Activated CD4-positive, CD25-positive, alpha-beta regulatory T cell treated with anti-CD3 and anti-CD28 coated beads, Interleukin-2, amount 50 U/mL, for 72 hours (primary cell): ENCODE results near the gene DUSP22.

ENCODE experiments used
- DNase-seq: peaks from one replicate; pipeline ENCODE4 v3.0.0; 2021

The DUSP22 gene

DNA sequence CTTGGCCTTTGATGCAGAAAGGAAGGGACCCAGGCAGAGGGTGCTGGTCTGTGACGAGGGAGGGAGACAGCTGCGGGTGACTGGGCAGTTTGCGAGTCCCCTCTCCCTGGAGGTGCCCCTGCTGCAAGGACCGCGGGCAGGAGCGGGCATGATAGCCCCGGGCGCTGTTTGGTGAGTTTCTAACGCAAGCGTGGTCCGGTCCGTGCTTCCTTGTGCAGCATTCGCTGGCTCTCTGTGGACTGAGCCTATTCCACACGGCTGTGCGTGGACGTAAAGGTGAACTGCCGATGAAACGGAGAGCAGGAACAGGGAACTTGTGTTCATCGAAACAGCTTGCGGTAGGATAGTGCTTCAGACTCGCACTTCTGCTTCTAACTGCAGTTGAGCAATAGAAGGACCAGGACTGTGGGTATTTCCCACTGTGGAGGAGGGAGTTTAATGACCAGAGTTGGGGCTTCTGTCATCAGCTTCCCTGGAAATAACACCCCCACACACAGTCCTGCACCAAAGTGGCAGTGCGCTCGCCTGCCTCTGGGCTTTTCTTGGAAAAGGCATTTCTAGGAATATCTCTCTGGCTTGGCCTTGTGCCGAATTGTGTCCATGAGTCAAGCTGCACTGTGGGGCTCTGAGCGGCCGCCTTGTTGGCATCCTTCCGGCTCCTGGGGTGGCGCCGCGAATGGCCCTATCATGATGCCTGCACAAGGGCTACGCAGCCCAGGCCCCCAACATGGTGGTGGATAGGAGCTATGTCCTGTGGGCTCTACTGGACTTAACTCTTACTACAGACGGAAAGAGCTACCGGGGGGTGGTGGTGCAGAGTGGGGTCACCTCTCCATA, 48.9 kb downstream of the DUSP22 start:
- no peak for DNase-seq

DNA sequence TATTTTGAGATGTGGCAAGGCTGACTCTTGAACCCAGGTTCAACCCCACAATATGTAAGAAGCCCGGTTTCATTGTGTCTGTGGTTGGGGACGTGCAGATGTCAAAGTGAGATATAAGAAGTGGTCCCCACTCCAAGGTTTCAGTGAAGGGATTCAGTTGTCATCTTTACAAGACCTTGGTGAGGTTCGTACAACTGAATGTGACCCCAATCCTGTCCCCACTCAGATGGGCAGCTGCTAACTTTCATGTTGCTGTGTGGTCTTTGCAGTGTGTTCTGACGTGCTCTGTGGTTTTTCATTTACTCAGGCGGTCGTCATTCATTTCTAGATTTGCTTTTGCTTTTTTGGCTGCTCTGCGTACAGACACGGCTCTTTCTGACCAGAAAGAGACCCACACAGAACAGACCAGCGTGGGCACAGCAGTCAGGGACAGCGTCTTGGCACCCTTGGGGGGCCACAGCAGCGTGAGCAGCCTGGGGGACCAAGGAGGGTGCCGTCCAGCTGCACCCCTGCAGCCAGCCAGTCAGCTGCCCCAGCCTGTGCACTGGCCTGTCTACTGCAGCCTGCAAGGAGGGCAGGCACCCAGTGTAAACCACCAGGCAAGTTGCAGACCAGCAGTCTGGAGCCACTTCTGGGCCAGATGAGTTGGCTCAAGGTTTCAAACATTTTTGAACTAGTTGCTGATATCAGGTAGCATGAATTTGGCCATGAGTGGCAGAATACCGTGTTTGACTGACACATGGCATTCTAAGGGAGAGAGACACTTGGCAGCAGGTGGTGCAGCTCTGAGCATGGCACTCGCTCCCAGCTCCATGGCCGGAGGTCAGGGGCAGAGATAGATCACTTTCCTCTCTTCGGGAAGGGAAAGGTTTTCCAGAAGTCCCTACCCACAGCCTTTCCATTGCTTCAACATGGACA, 49.9 kb downstream of the DUSP22 start:
- DNase-seq, result no peak

DNA sequence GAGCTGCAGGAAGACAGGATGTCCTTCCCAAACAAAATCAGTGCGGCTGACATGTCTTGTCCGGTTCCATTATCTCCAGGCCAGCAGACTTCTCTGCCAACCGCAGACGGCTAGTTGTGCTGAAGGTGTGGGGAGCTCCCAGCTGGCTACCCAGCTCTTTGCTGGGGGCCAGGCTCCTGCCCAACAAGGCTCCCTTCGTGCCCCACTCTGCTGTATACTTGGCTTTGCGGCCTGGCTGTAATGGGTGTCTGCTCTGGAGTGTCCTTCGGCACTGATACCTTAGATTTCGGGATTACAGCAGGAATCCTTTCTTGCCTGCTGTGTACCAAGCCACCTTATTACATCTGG, 50.5 kb downstream of the DUSP22 start:
- DNase-seq, result no peak

DNA sequence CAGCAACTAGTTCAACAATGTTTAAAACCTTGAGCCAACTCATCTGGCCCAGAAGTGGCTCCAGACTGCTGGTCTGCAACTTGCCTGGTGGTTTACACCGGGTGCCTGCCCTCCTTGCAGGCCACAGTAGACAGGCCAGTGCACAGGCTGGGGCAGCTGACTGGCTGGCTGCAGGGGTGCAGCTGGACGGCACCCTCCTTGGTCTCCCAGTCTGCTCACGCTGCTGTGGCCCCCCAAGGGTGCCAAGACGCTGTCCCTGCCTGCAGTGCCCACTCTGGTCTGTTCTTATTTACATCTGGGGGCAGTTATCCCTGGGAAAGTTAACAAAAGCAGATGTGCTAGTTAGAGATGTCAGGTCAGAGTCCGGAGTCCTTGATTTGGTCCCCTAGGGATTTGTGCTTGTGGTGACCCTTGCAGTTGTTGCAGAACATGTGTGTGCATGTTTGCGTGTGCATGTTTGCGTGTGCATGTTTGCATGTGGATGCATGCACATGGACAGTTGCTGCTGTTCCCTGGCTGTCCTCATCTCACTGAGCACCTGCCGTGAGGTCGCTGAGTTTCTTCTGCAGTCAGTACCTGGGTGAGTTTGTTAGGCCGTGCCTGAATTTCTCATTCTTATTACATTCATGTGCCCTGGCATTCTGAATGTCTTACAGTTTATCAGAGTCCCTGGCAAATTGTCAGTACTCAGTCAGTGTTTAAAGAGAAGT, 51.1 kb downstream of the DUSP22 start:
- no peak for DNase-seq

DNA sequence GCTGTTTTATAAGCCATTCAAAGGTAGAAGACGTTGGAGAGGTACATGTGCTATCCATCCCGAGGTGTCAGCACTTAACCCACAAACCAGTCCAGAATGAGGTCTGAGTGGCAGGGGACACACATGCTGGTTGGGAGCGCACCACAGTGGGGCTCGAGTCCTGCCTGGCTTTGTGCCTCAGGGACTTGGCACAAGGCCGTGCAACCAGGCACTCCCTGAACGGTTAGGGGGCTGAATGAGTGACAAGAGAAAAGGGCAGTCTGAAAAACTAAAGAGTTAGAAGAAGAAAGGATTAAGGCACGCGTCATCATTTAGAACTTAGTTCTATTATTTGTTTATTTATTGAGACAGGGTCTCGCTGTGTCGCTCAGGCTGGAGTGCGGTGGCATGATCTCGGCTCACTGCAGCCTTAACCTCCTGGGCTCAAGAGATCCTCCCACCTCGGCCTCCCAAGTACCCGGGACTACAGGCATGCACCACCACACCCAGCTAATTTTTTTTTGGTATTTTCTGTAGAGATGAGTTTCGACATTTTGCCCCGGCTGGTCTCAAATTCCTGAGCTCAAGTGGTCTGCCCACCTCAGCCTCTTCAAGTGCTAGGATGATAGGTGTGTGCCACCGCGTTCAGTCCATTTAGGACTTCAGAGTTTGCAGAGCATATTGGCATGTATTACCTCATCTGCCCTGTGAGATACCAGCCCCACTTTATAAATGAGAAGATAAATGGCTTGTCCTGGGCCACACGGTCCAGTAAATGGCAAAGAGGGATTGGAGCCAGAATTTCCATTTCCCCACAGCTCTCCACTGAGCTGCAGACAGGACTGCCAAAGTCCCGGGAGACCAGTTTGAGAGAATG, 51.9 kb downstream of the DUSP22 start:
- no peak for DNase-seq

DNA sequence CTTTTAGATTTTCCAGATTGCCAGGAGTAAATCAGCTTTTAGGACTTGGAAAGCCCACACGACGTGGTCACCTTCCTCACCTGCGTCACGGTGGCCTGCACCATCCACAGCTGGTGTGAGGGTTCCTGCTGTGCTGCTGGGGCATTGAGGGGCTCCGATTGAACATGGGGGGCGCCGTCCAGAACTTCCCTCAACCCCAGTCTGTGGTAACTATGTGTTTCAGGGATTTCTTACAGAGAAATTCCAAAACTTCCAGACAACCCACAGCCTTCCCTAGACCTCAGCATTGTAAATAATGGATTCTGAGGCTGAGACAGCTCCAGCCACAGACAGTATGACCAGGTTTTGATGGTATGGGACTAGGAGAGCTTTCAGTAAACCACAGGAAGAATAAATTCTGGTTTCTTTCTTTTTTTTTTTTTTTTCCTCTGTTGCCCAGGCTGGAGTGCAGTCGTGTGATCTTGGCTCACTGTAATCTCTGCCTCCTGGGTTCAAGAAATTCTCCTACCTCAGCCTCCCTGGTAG, 52.6 kb downstream of the DUSP22 start:
- no peak for DNase-seq

DNA sequence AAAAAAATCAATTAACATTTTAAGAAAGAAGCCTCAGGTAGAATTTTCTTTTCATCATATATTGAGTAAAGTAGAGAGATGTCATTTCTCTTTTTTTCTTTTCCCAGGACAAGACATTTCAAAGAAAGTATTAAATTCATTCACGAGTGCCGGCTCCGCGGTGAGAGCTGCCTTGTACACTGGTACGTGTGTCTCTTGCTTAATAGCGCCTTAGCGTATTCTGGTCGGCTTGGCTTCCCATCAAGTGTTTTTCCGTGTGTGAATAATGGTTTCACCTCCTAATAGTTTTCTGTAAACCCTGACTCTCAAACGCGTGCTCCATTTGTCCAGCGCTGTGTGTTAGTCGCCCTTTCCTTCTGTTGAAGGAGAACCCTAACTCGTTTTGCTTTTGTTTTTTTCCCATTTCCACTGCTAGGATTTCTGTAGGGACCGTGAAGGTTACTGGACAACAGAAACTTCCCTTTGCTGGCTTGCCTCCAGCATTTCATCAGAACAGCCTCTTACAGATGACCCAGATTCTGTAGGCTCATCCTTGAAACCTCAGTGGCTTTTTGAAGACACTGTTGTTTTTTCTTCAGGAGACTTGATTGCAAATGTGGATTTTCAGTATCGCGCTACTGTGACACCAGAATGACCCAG, 53.6 kb downstream of the DUSP22 start:
- DNase-seq, result no peak

DNA sequence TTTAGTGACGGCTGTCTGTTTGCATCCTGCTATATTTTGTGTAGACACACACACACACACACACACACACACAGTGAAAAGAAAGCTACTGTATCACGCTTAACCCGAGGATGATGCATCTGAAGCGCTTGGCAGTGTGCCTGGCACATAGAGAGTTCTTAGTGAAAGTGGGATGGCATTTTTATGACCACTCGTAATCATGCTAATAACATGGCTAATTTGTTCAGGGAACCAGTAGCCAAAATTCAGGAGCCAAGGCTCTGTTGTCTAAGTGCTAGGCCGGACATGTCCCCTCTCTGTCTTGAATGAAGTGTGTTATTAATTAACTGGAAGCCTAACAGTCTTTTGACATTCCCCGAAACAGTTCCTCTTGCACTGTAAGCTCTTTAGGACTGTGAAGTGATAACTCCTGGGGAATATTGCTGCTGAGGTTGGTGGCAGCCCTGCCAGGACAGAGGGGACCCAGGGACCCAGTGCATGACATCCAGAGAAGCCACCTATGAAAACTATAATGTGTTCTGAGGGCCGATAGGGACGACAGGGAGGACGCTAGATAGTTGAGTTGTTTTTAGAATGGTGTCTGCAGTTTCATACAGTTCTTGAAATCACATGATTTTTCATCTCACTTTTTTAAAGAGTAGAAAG, 54.2 kb downstream of the DUSP22 start:
- no peak for DNase-seq

DNA sequence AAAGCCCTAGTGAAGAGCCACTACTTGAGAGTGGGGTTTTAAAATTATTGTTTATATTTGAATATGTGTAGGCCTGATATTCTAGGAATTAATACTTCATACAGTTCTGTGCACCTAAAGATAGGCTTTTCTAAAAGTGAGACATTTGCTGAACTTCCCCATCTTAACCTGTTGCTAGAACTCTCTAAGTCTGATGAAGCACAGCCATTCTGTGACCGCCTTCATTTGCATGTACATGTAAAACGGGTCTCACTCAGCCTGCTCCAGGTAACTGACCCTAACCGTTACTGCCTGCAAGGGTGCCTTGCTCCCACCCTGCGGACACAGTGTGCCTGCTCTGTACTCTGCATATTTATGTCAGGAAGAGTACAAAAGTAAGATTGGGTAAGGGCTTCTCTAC, 54.9 kb downstream of the DUSP22 start:
- no peak for DNase-seq

DNA sequence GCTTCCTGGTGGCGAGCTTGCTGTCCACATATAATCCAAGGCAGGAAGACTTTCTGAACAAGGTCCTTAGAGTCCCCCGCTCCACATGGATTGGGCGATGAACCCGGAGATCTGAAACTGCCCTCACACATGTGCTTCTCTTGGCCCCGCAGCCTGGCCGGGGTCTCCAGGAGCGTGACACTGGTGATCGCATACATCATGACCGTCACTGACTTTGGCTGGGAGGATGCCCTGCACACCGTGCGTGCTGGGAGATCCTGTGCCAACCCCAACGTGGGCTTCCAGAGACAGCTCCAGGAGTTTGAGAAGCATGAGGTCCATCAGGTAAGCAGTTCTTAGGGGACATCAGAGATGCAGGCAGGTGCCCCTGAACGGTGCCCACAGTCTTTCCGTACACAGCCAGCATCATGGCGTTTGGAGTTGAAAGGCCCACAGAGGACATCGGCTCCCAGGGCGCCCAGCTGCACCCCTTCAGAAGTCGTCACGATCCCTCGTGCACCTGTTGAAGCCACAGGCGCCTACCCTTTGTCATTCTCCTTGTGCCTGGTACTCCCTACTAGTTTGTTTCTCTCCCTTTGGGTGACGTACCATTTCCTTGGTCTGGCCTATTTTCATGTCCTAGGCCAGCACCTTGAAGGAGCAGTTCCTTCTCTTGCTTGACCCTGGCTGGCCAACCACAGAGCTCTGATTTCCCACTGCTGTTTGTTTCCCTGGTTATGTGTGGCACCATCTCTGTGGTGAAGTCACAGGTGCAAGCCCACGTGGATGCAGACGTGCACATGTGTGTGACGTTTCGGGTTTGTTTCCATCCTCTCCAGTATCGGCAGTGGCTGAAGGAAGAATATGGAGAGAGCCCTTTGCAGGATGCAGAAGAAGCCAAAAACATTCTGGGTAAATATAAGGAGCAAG, 55.9 kb downstream of the DUSP22 start:
- DNase-seq, result no peak

DNA sequence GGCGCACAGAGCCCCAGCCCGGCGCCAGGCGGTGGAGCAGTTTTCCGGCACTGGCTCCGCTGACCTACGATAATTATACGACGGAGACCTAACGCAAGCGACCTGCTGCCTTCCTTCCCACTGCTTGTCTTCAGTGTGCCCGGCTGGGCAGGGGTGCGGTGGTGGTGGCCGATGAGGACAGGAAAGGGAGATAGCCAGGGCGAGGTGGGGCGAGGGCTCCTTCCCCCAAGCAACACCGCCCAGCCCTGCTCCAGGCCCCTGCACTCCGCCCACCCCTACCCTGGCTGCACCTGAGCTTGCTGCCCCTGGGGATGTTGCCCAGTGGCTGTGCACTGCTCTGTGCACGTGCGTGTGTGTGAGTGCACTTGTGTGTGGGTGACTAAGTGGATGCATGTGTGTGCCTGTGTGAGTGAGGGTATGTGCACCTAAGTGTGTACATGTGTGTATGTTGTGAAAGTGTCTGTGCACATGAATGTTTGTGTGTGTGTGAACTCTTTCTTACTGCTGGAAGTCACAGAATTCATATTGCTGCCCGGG, 56.6 kb downstream of the DUSP22 start:
- no peak for DNase-seq

DNA sequence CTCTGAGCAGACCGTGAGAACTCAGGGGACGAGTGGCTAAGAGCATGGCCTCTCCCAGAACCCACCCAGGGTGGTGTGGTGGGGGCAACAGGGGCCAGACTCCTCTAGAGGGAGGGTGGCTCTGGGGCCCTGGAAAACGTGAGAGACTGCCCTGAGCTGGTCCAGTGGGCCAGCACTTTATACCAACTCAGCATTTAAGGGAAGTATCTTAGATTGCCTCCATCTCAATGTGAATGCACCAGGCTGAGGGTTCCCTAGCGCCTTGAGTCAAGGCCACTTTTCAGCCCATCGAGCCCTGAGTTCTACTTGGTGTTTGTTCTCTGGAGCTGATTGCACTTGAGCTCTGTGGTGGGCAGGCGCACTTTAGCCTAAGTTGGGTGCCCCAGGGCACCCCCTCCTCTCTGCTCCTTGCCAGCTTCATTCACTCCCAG, 57.2 kb downstream of the DUSP22 start:
- no peak for DNase-seq

DNA sequence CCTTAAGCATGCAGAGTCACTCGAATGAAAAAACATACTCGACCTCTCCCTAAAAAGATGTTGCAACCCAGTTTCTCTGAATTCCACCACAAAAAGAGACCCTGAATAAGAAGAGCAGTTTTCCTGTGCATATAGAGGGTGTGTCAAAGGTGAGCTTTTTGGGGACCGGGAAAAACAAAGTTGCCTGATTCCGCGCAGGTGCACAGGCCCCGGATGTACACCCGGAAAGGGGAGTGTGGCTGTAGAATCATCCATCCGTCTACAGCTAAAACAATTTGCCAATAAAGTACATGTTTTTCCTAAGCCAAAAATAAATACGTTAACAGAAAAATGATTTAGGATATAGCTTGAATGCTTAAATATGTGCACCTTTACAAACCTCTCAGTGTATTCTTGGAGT, 58.1 kb downstream of the DUSP22 start:
- DNase-seq, result no peak

DNA sequence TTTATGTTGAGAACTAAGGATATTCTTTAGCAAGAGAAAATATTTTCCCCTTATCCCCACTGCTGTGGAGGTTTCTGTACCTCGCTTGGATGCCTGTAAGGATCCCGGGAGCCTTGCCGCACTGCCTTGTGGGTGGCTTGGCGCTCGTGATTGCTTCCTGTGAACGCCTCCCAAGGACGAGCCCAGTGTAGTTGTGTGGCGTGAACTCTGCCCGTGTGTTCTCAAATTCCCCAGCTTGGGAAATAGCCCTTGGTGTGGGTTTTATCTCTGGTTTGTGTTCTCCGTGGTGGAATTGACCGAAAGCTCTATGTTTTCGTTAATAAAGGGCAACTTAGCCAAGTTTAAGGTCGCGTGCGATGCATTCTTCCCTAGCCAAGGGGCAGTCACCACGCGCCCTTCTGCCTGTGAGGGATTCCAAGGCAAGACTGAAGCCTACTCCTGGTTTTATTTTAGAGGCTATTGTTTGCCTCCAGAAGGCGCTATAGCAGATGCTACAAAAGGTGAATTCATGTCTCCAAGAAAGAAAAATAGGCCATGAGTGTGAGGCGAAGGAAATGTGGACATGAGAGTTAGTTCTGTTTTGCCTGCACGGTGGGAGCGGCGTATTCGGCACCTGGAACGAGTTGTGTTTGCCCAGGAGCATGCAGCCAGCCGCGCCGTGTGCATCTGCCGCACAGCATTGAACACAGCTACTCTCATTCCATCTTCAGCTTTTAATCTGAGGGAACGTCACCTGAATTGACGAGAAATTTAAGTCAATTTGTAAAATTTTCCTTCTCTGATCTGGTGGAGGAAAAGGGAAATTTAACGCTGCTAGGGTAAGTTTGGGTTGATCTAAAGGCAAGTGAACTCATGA, 59.0 kb downstream of the DUSP22 start:
- DNase-seq, result no peak

DNA sequence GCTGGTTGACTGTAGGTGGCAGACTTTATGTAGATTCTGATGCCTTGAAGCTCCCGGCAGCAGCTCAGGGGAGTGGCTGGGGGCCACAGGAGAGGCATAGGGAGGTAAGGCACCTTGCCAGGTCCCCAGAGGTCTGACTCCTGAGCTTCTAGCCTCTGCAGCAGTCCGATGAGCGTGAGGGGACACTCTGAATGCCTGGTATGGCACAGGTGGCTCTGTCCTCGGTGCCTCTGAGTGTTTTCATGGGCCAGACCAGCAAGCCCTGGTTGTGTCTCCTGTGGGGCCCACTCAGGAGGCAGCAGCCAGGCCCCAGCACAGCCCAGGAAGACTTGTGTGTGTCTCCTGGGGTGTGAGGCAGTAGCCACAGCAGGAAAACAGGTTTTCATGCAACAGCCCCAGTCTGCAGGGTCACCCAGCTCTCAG, 59.6 kb downstream of the DUSP22 start:
- no peak for DNase-seq

DNA sequence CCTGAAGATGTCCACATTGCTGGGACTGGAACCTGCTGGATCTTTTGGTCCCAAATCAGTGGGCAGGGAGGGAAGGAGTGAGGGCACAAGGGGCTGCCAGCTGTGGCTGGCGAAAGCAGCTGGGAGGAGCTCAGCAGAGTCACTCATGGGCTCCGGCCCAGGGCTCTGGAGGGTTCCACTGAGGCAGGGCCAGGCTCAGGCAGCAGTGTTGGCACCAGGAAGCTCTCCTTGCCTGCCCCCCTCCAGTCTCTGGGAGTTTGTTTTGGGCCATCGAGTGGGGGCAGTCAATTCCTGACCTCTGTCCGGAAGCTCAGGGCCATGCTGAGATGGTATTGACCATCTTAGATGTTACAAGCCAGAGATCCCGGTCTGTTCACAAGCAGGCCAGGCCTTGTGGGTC, 60.2 kb downstream of the DUSP22 start:
- DNase-seq, result no peak

DNA sequence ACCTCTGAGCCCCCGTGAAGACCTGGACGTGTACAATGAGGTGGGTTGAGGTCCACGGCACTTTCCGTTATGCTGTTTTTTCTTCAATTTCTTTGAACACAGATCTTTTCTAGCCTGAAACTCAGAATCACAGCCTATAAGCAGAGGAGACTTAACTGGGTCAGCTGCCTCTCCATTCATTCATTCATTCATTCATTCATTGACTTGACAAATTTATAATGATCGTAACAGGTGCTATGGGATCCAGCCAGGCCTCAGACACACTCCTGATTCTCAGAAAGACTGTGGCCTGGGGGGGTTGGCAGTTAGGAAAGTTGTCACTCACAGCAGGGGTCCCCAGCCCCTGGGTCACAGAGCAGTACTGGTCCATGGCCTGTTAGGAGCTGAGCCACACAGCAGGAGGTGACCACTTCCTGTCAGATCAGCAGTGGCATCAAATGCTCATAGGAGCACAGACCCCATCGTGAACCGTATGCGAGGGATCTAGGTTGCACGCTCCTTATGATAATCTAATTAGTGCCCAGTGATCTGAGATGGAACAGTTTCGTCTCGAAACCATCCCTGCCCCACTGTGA, 60.7 kb downstream of the DUSP22 start:
- no peak for DNase-seq
